Epithelial cell of esophagus (primary cell): ENCODE results near the gene RILPL1.
"Not testable (repeated sequence)": the region's sequence is repeated elsewhere in the genome, so short reads cannot be mapped to it uniquely, and the experiment has no call there.

Source experiments
- DNase-seq: peaks from one replicate; pipeline ENCODE4 v3.0.0; 2010; ENCODE audit warnings: low read depth
- H3K4me3 ChIP-seq: 2 replicates; pipeline ENCODE4 v1.5.1; 2011; ENCODE audit warnings: mild to moderate bottlenecking, low read length, control low read depth
- TF ChIP-seq, protein P1 (sequence below): IDR thresholded peaks from 2 replicates; pipeline ENCODE4 v1.5.1; 2011; ENCODE audit warnings: low read depth, mild to moderate bottlenecking, low read length, control low read depth, inconsistent platforms; ENCODE audit not compliant: insufficient read depth; ENCODE audit errors: missing control alignments

RILPL1 gene, protein sequence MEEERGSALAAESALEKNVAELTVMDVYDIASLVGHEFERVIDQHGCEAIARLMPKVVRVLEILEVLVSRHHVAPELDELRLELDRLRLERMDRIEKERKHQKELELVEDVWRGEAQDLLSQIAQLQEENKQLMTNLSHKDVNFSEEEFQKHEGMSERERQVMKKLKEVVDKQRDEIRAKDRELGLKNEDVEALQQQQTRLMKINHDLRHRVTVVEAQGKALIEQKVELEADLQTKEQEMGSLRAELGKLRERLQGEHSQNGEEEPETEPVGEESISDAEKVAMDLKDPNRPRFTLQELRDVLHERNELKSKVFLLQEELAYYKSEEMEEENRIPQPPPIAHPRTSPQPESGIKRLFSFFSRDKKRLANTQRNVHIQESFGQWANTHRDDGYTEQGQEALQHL

DNA sequence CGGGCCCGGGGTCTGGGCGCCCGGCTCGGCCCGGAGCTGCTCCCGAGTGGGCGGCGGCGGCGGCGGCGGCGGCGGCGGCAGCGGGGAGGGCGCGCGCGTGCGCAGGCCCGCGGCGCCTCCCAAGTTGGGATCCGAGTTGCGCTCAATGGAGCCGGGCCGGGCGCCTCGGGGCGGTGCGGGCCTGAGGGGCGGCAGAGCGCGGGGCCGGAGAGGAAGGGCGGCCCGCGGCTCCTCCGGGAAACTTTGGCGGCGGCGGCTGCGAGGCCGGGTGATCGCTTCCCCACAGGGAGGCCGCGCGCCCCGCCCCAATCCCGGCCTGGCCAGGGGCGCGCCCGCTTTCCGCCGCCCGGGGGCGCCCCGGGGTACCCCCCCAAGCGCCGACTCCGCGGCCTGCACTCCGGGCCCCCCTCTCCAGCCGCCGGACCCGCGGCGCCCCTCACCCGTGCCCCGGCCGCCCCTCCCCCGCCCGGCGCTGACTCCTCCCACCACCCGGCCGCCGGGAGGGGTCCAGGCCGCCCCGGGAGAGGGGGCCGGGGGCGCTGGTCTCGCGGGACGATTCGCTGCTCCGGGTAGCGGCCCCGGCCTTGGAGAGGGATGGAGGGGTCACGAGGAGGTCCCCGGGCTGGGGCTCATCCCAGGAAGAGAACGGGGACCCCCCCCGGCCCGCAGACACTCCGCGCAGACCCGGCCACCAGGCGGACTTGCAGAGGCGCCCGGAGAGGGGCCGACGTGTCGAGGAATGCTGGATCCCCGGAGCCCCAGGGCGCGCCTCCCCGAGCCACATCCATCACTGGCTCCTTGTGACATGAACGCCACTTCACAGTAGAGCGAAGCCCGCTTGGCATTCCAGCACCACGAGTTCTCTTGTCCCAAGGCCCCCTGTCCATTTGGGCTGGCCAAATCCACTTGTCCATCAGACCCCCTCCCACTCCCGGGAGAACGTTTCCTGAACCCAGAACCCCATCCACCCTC lies at the start of gene RILPL1:
Gene RILPL1, minus strand, starts transcription at position 48 of the 972 bp plus-strand sequence. CDS start 237 bp downstream, outside the sequence.
- TF ChIP-seq, protein P1, sequence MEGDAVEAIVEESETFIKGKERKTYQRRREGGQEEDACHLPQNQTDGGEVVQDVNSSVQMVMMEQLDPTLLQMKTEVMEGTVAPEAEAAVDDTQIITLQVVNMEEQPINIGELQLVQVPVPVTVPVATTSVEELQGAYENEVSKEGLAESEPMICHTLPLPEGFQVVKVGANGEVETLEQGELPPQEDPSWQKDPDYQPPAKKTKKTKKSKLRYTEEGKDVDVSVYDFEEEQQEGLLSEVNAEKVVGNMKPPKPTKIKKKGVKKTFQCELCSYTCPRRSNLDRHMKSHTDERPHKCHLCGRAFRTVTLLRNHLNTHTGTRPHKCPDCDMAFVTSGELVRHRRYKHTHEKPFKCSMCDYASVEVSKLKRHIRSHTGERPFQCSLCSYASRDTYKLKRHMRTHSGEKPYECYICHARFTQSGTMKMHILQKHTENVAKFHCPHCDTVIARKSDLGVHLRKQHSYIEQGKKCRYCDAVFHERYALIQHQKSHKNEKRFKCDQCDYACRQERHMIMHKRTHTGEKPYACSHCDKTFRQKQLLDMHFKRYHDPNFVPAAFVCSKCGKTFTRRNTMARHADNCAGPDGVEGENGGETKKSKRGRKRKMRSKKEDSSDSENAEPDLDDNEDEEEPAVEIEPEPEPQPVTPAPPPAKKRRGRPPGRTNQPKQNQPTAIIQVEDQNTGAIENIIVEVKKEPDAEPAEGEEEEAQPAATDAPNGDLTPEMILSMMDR, result peak; percentile 23
- DNase-seq, result peak; percentile 32
- peak within 1 kb of the TSS; percentile 75 for H3K4me3 ChIP-seq

- H3K4me3 ChIP-seq, result no peak overlapping the region
- DNase-seq, result no peak
- TF ChIP-seq, protein P1, result no peak
Measured at GRCh38 chr12:123580772-123581171, 47.3 kb upstream of the RILPL1 start.

DNA sequence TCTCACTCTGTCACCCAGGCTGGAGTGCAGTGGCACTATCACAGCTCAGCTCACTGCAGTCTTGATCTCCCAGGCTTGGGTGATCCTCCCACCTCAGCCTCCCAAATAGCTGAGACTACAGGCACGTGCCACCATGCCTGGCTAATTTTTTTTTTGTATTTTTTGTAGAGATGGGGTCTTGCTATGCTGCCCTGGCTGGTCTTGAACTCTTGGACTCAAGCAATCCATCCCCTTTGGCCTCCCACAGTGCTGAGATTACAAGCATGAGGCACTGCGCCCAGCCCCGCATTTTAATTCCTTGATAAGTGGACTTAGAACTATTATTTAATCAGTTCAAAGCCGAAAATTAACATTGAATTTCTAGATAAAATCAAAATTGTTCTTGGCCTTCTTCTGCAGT lies 45.3 kb upstream of the RILPL1 start:
- DNase-seq, H3K4me3 ChIP-seq: not testable (repeated sequence)

DNA sequence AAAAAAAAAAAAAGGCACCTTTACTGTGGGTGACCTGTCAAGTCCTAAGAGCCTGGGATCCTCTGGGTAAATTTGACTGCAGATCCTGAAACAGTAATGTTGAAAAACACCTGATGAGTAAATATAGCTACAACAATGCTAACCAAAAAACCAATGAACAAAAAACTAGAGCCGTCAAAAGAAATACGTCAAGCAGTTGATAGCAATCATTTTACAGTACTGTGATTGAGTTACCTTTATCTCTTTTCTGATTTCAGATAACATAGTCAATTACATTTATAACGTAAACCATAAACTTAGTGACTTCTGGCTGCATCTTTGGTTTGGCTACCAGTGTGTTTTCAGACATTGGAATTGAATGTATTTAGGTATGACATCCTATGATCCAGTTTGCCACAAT lies 44.7 kb upstream of the RILPL1 start:
- no peak for DNase-seq
- TF ChIP-seq, protein P1, result no peak
- H3K4me3 ChIP-seq, result no peak overlapping the region

- DNase-seq, result no peak
- TF ChIP-seq, protein P1, result no peak
Measured at GRCh38 chr12:123576611-123577010, 43.1 kb upstream of the RILPL1 start.

GRCh38 chr12:123573870-123574269 lies 40.4 kb upstream of the RILPL1 start:
- TF ChIP-seq, protein P1, result no peak
- no peak for DNase-seq

More at GRCh38 chr12:123576611-123577010, 43.1 kb upstream of the RILPL1 start:
- H3K4me3 ChIP-seq, result no peak overlapping the region

GRCh38 chr12:123572391-123572790 lies 38.9 kb upstream of the RILPL1 start:
- TF ChIP-seq, protein P1, result no peak
- H3K4me3 ChIP-seq, result no peak overlapping the region
- DNase-seq, result no peak

More at GRCh38 chr12:123573870-123574269, 40.4 kb upstream of the RILPL1 start:
- no peak overlapping the region for H3K4me3 ChIP-seq
